GM23338 (cell line): Measurements from ENCODE around the gene HSD17B11. TPM values are rescaled to one million over a fixed set of nuclear protein-coding genes. Genes with fewer than 3 reads are reported as not detected.
A peak's percentile ranks its signal among the peaks of the same experiment; 100 is the strongest.
"Not testable (repeated sequence)": the region's sequence is repeated elsewhere in the genome, so short reads cannot be mapped to it uniquely, and the experiment has no call there.

Source experiments
- ATAC-seq: fragments of 200-7000 bp; cut with Tn5 transposase; 3 replicates; pipeline ENCODE4 v1.9.1; 2020
- DNase-seq: peaks from one replicate; pipeline ENCODE4 v3.0.0-alpha.2; 2015; ENCODE audit warnings: low spot score
- H2AFZ ChIP-seq: fragments of 200-600 bp; sonication (generic); 2 replicates; pipeline ENCODE4 v1.8.0; 2016; ENCODE audit warnings: antibody characterized with exemption, mild to moderate bottlenecking, moderate library complexity
- H3F3A ChIP-seq: fragments of 200-600 bp; sonication (generic); replicated peaks from 2 replicates; pipeline ENCODE4 v1.8.0; 2017; ENCODE audit warnings: antibody characterized with exemption, mixed run types, low read depth
- H3K27ac ChIP-seq: fragments of 200-600 bp; sonication (generic); 2 replicates; pipeline ENCODE4 v1.6.1; 2016; ENCODE audit warnings: low read depth
- H3K27me3 ChIP-seq: fragments of 200-600 bp; sonication (generic); 2 replicates; pipeline ENCODE4 v1.8.0; 2016; ENCODE audit warnings: mild to moderate bottlenecking, mixed run types, moderate library complexity; ENCODE audit not compliant: insufficient read depth
- H3K36me3 ChIP-seq: fragments of 200-600 bp; sonication (generic); 2 replicates; pipeline ENCODE4 v1.8.0; 2016; ENCODE audit warnings: mild to moderate bottlenecking; ENCODE audit not compliant: insufficient read depth
- H3K4me1 ChIP-seq: fragments of 200-600 bp; sonication (generic); 2 replicates; pipeline ENCODE4 v1.8.0; 2016; ENCODE audit warnings: mild to moderate bottlenecking, moderate library complexity; ENCODE audit not compliant: insufficient read depth
- H3K4me2 ChIP-seq: fragments of 200-600 bp; sonication (generic); 2 replicates; pipeline ENCODE4 v1.7.1; 2017; ENCODE audit warnings: mixed run types
- H3K4me3 ChIP-seq: fragments of 200-600 bp; sonication (generic); 2 replicates; pipeline ENCODE4 v1.6.1; 2016; ENCODE audit warnings: mixed run types
- H3K79me2 ChIP-seq: fragments of 200-600 bp; sonication (generic); replicated peaks from 2 replicates; pipeline ENCODE4 v1.8.0; 2017; ENCODE audit warnings: mild to moderate bottlenecking; ENCODE audit not compliant: insufficient read depth
- H3K9me2 ChIP-seq: fragments of 200-600 bp; sonication (generic); 2 replicates; pipeline ENCODE4 v1.8.0; 2017; ENCODE audit not compliant: insufficient read depth
- H4K20me1 ChIP-seq: fragments of 200-600 bp; sonication (generic); replicated peaks from 2 replicates; pipeline ENCODE4 v1.8.0; 2017; ENCODE audit warnings: mild to moderate bottlenecking; ENCODE audit not compliant: insufficient read depth
- H3K27ac Mint-ChIP-seq: 2 replicates; pipeline ENCODE4 v1.8.0; 2020; ENCODE audit warnings: inconsistent platforms, mild to moderate bottlenecking, moderate library complexity, mixed read lengths
- H3K27me3 Mint-ChIP-seq: 3 replicates; pipeline ENCODE4 v1.8.0; 2022; ENCODE audit warnings: low read depth, mild to moderate bottlenecking, moderate library complexity, mixed read lengths, inconsistent platforms; ENCODE audit not compliant: insufficient read depth, poor library complexity
- H3K36me3 Mint-ChIP-seq: 3 replicates; pipeline ENCODE4 v1.8.0; 2021; ENCODE audit warnings: low read depth, mild to moderate bottlenecking, inconsistent platforms, moderate library complexity, mixed read lengths
- H3K4me1 Mint-ChIP-seq: 3 replicates; pipeline ENCODE4 v1.8.0; 2020; ENCODE audit warnings: mild to moderate bottlenecking, inconsistent platforms, mixed read lengths
- H3K4me3 Mint-ChIP-seq: 3 replicates; pipeline ENCODE4 v1.8.0; 2021; ENCODE audit warnings: moderate library complexity, mild to moderate bottlenecking, inconsistent platforms, mixed read lengths
- H3K9me3 Mint-ChIP-seq: 3 replicates; pipeline ENCODE4 v1.8.0; 2020; ENCODE audit warnings: moderate library complexity, mild to moderate bottlenecking, inconsistent platforms, mixed read lengths
- CREB1 ChIP-seq: fragments of 250-450 bp; sonication (Bioruptor Pico); IDR thresholded peaks from 2 replicates; pipeline ENCODE4 v1.5.0; 2020; ENCODE audit warnings: low read depth, mild to moderate bottlenecking, moderate library complexity
- CTCF ChIP-seq, 2 experiments: fragments of 200-600 bp in 1 of 2; sonication (generic) in 1 of 2; conservative IDR thresholded peaks; 2 replicates each; pipeline versions ENCODE4 v1.5.1 to v1.6.1; 2016 to 2017; ENCODE audit warnings: antibody characterized with exemption in 2 of 2, low read depth in 2 of 2, mild to moderate bottlenecking in 2 of 2, moderate library complexity in 1 of 2
- ETS1 ChIP-seq: IDR thresholded peaks from 2 replicates; pipeline ENCODE4 v1.6.1; 2016; ENCODE audit warnings: antibody characterized with exemption
- EZH2 ChIP-seq: fragments of 200-600 bp; sonication (generic); IDR thresholded peaks from one replicate; pipeline ENCODE4 v1.8.0; 2017; ENCODE audit warnings: antibody characterized with exemption, mild to moderate bottlenecking, low read depth; ENCODE audit not compliant: unreplicated experiment
- EZH2phosphoT487 ChIP-seq: fragments of 200-600 bp; sonication (generic); IDR thresholded peaks from one replicate; pipeline ENCODE4 v1.8.1; 2018; ENCODE audit warnings: antibody characterized with exemption; ENCODE audit not compliant: unreplicated experiment
- JUNB ChIP-seq: IDR thresholded peaks from one replicate; pipeline ENCODE4 v1.6.1; 2016; ENCODE audit warnings: antibody characterized with exemption; ENCODE audit not compliant: unreplicated experiment
- NANOG ChIP-seq: IDR thresholded peaks from 2 replicates; pipeline ENCODE4 v1.6.1; 2016; ENCODE audit warnings: antibody characterized with exemption, borderline replicate concordance
- POLR2AphosphoS5 ChIP-seq: IDR thresholded peaks from 2 replicates; pipeline ENCODE4 v1.6.1; 2016; ENCODE audit warnings: antibody characterized with exemption, low read depth
- STAT1 ChIP-seq: IDR thresholded peaks from one replicate; pipeline ENCODE4 v1.6.1; 2016; ENCODE audit warnings: antibody characterized with exemption; ENCODE audit not compliant: unreplicated experiment
- ZNF114 ChIP-seq: fragments of 250-450 bp; sonication (Bioruptor Pico); IDR thresholded peaks from 2 replicates; pipeline ENCODE4 v1.5.0; 2020; ENCODE audit warnings: mild to moderate bottlenecking, moderate library complexity
- ZNF331 ChIP-seq: fragments of 250-450 bp; sonication (Bioruptor Pico); IDR thresholded peaks from 2 replicates; pipeline ENCODE4 v1.5.0; 2020; ENCODE audit warnings: low read depth, mild to moderate bottlenecking, moderate library complexity
- polyA plus RNA-seq: library from polyadenylated mRNA; unstranded; fragments of >200 nt; fragmentation: Nextera tagmentation; extraction: Ambion mirVana; gene quantifications from 2 replicates; pipeline ENCODE4 v1.2.1, GENCODE V29; 2016
- total RNA-seq: library from RNA; depleted of rRNA; stranded (reverse); fragments of >200 nt; shearing (Covaris generic); gene quantifications from 2 replicates; pipeline ENCODE4 v1.2.3, GENCODE V29; 2014
- TF ChIP-seq, protein P1 (sequence below): fragments of 250-450 bp; sonication (Bioruptor Pico); IDR thresholded peaks from 2 replicates; pipeline ENCODE4 v1.5.0; 2020; ENCODE audit warnings: mild to moderate bottlenecking, moderate library complexity

The HSD17B11 gene
- total and polyA plus RNA-seq, 2 experiments from 2014 or later: 9.7 to 14.8 TPM

GRCh38 chr4:87425711-87426110 is 34.7 kb upstream of the HSD17B11 start:
- ATAC-seq (no peak), DNase-seq (no peak)
- H4K20me1 ChIP-seq: peaks cover 7% of the 10 kb centered on the region
- peaks cover 21% of the 10 kb centered on the region for H3K4me1 ChIP-seq
- no peak overlapping the region for H2AFZ ChIP-seq
- H3K9me2 ChIP-seq: no peaks in the 10 kb centered on the region
- Mint-ChIP-seq H3K4me1 (peaks cover 28% of the 10 kb centered on the region), H3K4me3 (no peak overlapping the region), H3K27me3 (peaks cover 4% of the 10 kb centered on the region), H3K27ac (no peak overlapping the region), H3K9me3 (no peaks in the 10 kb centered on the region; the same call in 2 of the 3 replicates), H3K36me3 (no peaks in the 10 kb centered on the region)
- H3K36me3 ChIP-seq: no peaks in the 10 kb centered on the region
- no peak overlapping the region for H3K4me2 ChIP-seq
- H3F3A ChIP-seq: 0 out of 2 replicates have a peak, but pooled peaks cover 3% of the 10 kb centered on the region
- TF ChIP-seq POLR2AphosphoS5: no peak
- no peak for TF ChIP-seq EZH2phosphoT487
- no peak for TF ChIP-seq EZH2
- TF ChIP-seq, protein P1, sequence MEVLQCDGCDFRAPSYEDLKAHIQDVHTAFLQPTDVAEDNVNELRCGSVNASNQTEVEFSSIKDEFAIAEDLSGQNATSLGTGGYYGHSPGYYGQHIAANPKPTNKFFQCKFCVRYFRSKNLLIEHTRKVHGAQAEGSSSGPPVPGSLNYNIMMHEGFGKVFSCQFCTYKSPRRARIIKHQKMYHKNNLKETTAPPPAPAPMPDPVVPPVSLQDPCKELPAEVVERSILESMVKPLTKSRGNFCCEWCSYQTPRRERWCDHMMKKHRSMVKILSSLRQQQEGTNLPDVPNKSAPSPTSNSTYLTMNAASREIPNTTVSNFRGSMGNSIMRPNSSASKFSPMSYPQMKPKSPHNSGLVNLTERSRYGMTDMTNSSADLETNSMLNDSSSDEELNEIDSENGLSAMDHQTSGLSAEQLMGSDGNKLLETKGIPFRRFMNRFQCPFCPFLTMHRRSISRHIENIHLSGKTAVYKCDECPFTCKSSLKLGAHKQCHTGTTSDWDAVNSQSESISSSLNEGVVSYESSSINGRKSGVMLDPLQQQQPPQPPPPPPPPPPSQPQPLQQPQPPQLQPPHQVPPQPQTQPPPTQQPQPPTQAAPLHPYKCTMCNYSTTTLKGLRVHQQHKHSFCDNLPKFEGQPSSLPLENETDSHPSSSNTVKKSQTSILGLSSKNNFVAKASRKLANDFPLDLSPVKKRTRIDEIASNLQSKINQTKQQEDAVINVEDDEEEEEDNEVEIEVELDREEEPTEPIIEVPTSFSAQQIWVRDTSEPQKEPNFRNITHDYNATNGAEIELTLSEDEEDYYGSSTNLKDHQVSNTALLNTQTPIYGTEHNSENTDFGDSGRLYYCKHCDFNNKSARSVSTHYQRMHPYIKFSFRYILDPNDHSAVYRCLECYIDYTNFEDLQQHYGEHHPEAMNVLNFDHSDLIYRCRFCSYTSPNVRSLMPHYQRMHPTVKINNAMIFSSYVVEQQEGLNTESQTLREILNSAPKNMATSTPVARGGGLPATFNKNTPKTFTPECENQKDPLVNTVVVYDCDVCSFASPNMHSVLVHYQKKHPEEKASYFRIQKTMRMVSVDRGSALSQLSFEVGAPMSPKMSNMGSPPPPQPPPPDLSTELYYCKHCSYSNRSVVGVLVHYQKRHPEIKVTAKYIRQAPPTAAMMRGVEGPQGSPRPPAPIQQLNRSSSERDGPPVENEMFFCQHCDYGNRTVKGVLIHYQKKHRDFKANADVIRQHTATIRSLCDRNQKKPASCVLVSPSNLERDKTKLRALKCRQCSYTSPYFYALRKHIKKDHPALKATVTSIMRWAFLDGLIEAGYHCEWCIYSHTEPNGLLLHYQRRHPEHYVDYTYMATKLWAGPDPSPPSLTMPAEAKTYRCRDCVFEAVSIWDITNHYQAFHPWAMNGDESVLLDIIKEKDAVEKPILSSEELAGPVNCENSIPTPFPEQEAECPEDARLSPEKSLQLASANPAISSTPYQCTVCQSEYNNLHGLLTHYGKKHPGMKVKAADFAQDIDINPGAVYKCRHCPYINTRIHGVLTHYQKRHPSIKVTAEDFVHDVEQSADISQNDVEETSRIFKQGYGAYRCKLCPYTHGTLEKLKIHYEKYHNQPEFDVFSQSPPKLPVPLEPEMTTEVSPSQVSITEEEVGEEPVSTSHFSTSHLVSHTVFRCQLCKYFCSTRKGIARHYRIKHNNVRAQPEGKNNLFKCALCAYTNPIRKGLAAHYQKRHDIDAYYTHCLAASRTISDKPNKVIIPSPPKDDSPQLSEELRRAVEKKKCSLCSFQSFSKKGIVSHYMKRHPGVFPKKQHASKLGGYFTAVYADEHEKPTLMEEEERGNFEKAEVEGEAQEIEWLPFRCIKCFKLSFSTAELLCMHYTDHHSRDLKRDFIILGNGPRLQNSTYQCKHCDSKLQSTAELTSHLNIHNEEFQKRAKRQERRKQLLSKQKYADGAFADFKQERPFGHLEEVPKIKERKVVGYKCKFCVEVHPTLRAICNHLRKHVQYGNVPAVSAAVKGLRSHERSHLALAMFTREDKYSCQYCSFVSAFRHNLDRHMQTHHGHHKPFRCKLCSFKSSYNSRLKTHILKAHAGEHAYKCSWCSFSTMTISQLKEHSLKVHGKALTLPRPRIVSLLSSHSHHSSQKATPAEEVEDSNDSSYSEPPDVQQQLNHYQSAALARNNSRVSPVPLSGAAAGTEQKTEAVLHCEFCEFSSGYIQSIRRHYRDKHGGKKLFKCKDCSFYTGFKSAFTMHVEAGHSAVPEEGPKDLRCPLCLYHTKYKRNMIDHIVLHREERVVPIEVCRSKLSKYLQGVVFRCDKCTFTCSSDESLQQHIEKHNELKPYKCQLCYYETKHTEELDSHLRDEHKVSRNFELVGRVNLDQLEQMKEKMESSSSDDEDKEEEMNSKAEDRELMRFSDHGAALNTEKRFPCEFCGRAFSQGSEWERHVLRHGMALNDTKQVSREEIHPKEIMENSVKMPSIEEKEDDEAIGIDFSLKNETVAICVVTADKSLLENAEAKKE (CRISPR knock-in tag): no peak
- no peak for TF ChIP-seq CREB1 (CRISPR knock-in tag)
- no peak for TF ChIP-seq NANOG
- no peak for TF ChIP-seq ZNF114 (CRISPR knock-in tag)
- TF ChIP-seq CTCF (conservative IDR thresholded peaks at IDR 0.05; ENCODE audit: low read depth in 2 of 2): no peak
- TF ChIP-seq JUNB: no peak
- no peak for TF ChIP-seq ZNF331 (CRISPR knock-in tag)
- TF ChIP-seq ETS1: no peak
- TF ChIP-seq STAT1: no peak
- H3K27ac ChIP-seq: no peak overlapping the region
- no peaks in the 10 kb centered on the region for H3K27me3 ChIP-seq
- peaks cover 79% of the 10 kb centered on the region for H3K79me2 ChIP-seq
- no peak overlapping the region for H3K4me3 ChIP-seq

DNA sequence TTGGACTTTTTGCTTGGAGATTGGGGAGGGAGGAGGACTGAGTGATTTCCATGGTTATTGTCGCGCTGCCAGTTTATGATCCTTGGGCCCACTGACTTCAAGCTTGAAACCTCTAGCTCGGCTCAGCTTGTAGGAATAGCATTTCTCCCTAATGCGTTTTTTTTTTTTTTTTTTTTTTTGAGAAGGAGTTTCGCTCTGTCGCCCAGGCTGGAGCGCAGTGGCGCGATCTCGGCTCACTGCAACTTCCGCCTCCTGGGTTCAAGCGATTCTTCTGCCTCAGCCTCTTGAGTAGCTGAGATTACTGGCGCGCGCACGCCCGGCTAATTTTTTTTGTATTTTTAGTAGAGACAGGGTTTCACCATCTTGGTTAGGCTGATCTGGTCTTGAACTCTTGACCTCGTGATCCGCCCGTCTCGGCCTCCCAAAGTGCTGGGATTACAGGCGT is 33.1 kb upstream of the HSD17B11 start:
- H3K9me3 Mint-ChIP-seq, H3K27me3 Mint-ChIP-seq, H3K27ac ChIP-seq, H3K36me3 ChIP-seq, H3K36me3 Mint-ChIP-seq, ATAC-seq, DNase-seq, H3F3A ChIP-seq, H3K27me3 ChIP-seq, H3K27ac Mint-ChIP-seq, H2AFZ ChIP-seq, H4K20me1 ChIP-seq, H3K9me2 ChIP-seq: not testable (repeated sequence)
- Histone ChIP-seq H3K4me2 (peak overlapping the region; percentile 92), H3K79me2 (peaks cover 64% of the 10 kb centered on the region), H3K4me3 (peak overlapping the region; percentile 78), H3K4me1 (peaks cover 24% of the 10 kb centered on the region)
- Mint-ChIP-seq H3K4me1 (peaks cover 32% of the 10 kb centered on the region), H3K4me3 (peak overlapping the region; percentile 95)
